WTC11 (cell line): Measurements from ENCODE around the gene CD300E. TPM values are rescaled to one million over a fixed set of nuclear protein-coding genes. Genes with fewer than 3 reads are reported as not detected.

Experiments
- ATAC-seq: fragments of 200-7000 bp; cut with Tn5 transposase; 2 replicates; pipeline ENCODE4 v1.10.0; 2021; ENCODE audit warnings: mild to moderate bottlenecking, moderate library complexity
- CTCF ChIA-PET: fragments of 300-600 bp; sonication (Branson Sonifier 250); formaldehyde crosslinking; loops from one replicate; lab custom pipeline; 2021; ENCODE audit warnings: antibody characterized with exemption; lab: Charles Lee
- POLR2A ChIA-PET: fragments of 350-600 bp; sonication (Branson Sonifier 250); formaldehyde crosslinking; loops from one replicate; lab custom pipeline; 2021; ENCODE audit warnings: antibody characterized with exemption; lab: Charles Lee
- DNase-seq: peaks from one replicate; pipeline ENCODE4 v3.0.0; 2021; ENCODE audit warnings: low spot score
- H3K27ac Mint-ChIP-seq: 2 replicates; pipeline ENCODE4 v1.8.0; 2021; ENCODE audit warnings: mixed read lengths
- H3K27me3 Mint-ChIP-seq: 2 replicates; pipeline ENCODE4 v1.8.0; 2021; ENCODE audit warnings: low read depth, mild to moderate bottlenecking, moderate library complexity, mixed read lengths
- H3K36me3 Mint-ChIP-seq: 2 replicates; pipeline ENCODE4 v1.8.0; 2021; ENCODE audit warnings: mixed read lengths
- H3K4me1 Mint-ChIP-seq: 2 replicates; pipeline ENCODE4 v1.8.0; 2022; ENCODE audit warnings: mixed read lengths
- H3K4me3 Mint-ChIP-seq: 2 replicates; pipeline ENCODE4 v1.8.0; 2021; ENCODE audit warnings: mild to moderate bottlenecking, moderate library complexity, mixed read lengths
- H3K9me3 Mint-ChIP-seq: 2 replicates; pipeline ENCODE4 v1.8.0; 2021; ENCODE audit warnings: mixed read lengths
- ZNF138 ChIP-seq: sonication (generic); formaldehyde crosslinking; conservative IDR thresholded peaks from 2 replicates; pipeline ENCODE4 v1.8.1; 2022; ENCODE audit warnings: mild to moderate bottlenecking, moderate library complexity, missing genetic modification reagents
- ZSCAN18 ChIP-seq: fragments of 250-450 bp; sonication (Bioruptor Pico); IDR thresholded peaks from 2 replicates; pipeline ENCODE4 v2.1.2; 2022; ENCODE audit warnings: mild to moderate bottlenecking, moderate library complexity
- total RNA-seq: library from RNA; stranded (reverse); gene quantifications from 3 replicates; pipeline ENCODE4 v1.2.3, GENCODE V29; 2021
- TF ChIP-seq, protein P1 (sequence below): fragments of 250-450 bp; sonication (Bioruptor Pico); IDR thresholded peaks from 2 replicates; pipeline ENCODE4 v1.9.0; 2021; ENCODE audit warnings: mild to moderate bottlenecking
- TF ChIP-seq, protein P2 (sequence below): sonication (generic); formaldehyde crosslinking; IDR thresholded peaks from 2 replicates; pipeline ENCODE4 v1.8.0; 2022; ENCODE audit warnings: mild to moderate bottlenecking, missing genetic modification reagents

Gene CD300E
- total RNA-seq, 1 experiment from 2014 or later, result not detected

- Mint-ChIP-seq H3K36me3 (peaks cover 13% of the 10 kb centered on the region; the same call in 1 of the 2 replicates), H3K4me1 (peaks cover 28% of the 10 kb centered on the region), H3K27me3 (peaks cover 55% of the 10 kb centered on the region), H3K4me3 (no peak overlapping the region), H3K9me3 (peaks cover 24% of the 10 kb centered on the region), H3K27ac (no peak overlapping the region)
- ChIA-PET POLR2A (no interaction called here), CTCF (no interaction called here)
- ATAC-seq, result no peak
- no peak for DNase-seq
- TF ChIP-seq ZSCAN18 (CRISPR knock-in tag), result no peak
- TF ChIP-seq, protein P1, sequence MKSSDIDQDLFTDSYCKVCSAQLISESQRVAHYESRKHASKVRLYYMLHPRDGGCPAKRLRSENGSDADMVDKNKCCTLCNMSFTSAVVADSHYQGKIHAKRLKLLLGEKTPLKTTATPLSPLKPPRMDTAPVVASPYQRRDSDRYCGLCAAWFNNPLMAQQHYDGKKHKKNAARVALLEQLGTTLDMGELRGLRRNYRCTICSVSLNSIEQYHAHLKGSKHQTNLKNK (CRISPR knock-in tag), result no peak
- no peak for TF ChIP-seq ZNF138 (CRISPR knock-in tag)
- TF ChIP-seq, protein P2, sequence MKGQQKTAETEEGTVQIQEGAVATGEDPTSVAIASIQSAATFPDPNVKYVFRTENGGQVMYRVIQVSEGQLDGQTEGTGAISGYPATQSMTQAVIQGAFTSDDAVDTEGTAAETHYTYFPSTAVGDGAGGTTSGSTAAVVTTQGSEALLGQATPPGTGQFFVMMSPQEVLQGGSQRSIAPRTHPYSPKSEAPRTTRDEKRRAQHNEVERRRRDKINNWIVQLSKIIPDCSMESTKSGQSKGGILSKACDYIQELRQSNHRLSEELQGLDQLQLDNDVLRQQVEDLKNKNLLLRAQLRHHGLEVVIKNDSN (CRISPR knock-in tag), result no peak
Observed at GRCh38 chr17:74561586-74561985, 62.0 kb downstream of the CD300E start.

Other genes starting within 250 kb of the CD300E start
- 19.6 to 20.7 TPM (median 20.6 TPM) in 3 replicates for gene GPRC5C, start 191.7 kb downstream of the CD300E start, total RNA-seq
- 1.1 to 2.0 TPM (median 1.7 TPM) in 3 replicates for gene CD300A, start 157.1 kb downstream of the CD300E start, total RNA-seq
- not detected in 3 replicates for gene CD300LB, start 92.3 kb downstream of the CD300E start, total RNA-seq
- not detected in 3 replicates for gene CD300C, start 77.6 kb downstream of the CD300E start, total RNA-seq
- not detected in 3 replicates for gene CD300H, start 56.2 kb downstream of the CD300E start, total RNA-seq
- gene CD300LD, start 31.5 kb downstream of the CD300E start, total RNA-seq, result not detected in 3 replicates
- gene CD300LF, start 89.2 kb upstream of the CD300E start, total RNA-seq, result not detected in 3 replicates
- gene RAB37, start 113.5 kb upstream of the CD300E start, total RNA-seq, result 8.8 to 9.4 TPM (median 8.9 TPM) in 3 replicates
- 86.9 to 111 TPM (median 97.1 TPM) in 3 replicates for gene NHERF1, start 124.9 kb upstream of the CD300E start, total RNA-seq
- gene NAT9, start 152.6 kb upstream of the CD300E start, total RNA-seq, result 66.0 to 71.2 TPM (median 67.1 TPM) in 3 replicates
- 0.14 to 0.31 TPM (median 0.23 TPM) in 3 replicates for gene GRIN2C, start 236.1 kb upstream of the CD300E start, total RNA-seq
- gene FDXR, start 249.3 kb upstream of the CD300E start, total RNA-seq, result 46.5 to 52.8 TPM (median 49.7 TPM) in 3 replicates